Neural cell (in vitro differentiated cells): Measurements from ENCODE around the gene WNT7B. TPM values are rescaled to one million over a fixed set of nuclear protein-coding genes. Genes with fewer than 3 reads are reported as not detected.

Experiments used
- H2AFZ ChIP-seq: fragments of 200-600, 300-800 bp; sonication (generic), shearing (Covaris generic); 2 replicates; pipeline ENCODE4 v1.6.0; 2014; ENCODE audit warnings: low read depth, mild to moderate bottlenecking, antibody characterized with exemption, low read length, moderate library complexity
- H3F3A ChIP-seq: fragments of 200-600 bp; shearing (Covaris generic); 2 replicates; pipeline ENCODE4 v1.6.1; 2016; ENCODE audit warnings: mild to moderate bottlenecking, moderate library complexity, mixed read lengths, antibody characterized with exemption, low read length; ENCODE audit not compliant: insufficient read depth, poor library complexity, severe bottlenecking
- H3K27ac ChIP-seq: fragments of 200-600, 300-800 bp; sonication (generic), shearing (Covaris generic); 2 replicates; pipeline ENCODE4 v1.5.1; 2014; ENCODE audit warnings: mild to moderate bottlenecking, low read length, moderate library complexity
- H3K27me3 ChIP-seq: fragments of 300-800, 200-600 bp; sonication (generic), shearing (Covaris generic); 2 replicates; pipeline ENCODE4 v1.6.0; 2014; ENCODE audit warnings: mild to moderate bottlenecking, low read depth, low read length, moderate library complexity; ENCODE audit not compliant: insufficient read depth
- H3K36me3 ChIP-seq: fragments of 300-800, 200-600 bp; sonication (generic), shearing (Covaris generic); 2 replicates; pipeline ENCODE4 v1.5.1; 2014; ENCODE audit warnings: mild to moderate bottlenecking, antibody characterized with exemption, low read length, moderate library complexity; ENCODE audit not compliant: insufficient read depth
- H3K4me2 ChIP-seq: fragments of 300-800, 200-600 bp; sonication (generic), shearing (Covaris generic); 2 replicates; pipeline ENCODE4 v1.6.0; 2014; ENCODE audit warnings: mild to moderate bottlenecking, low read length
- H3K4me3 ChIP-seq: fragments of 300-800, 200-600 bp; sonication (generic), shearing (Covaris generic); 2 replicates; pipeline ENCODE4 v1.5.1; 2014; ENCODE audit warnings: mild to moderate bottlenecking, low read length, moderate library complexity
- H3K79me2 ChIP-seq: fragments of 200-600 bp; shearing (Covaris generic); replicated peaks from 2 replicates; pipeline ENCODE4 v1.6.0; 2014; ENCODE audit warnings: mild to moderate bottlenecking, low read length, moderate library complexity; ENCODE audit not compliant: insufficient read depth
- H3K9ac ChIP-seq: fragments of 300-800, 200-600 bp; sonication (generic), shearing (Covaris generic); 2 replicates; pipeline ENCODE4 v1.6.1; 2016; ENCODE audit warnings: mild to moderate bottlenecking, low read length, mixed read lengths
- H3K9me2 ChIP-seq: fragments of 200-600 bp; shearing (Covaris generic); 2 replicates; pipeline ENCODE4 v1.6.1; 2016; ENCODE audit warnings: mild to moderate bottlenecking, low read length, mixed read lengths; ENCODE audit not compliant: insufficient read depth
- H3K9me3 ChIP-seq: fragments of 200-600, 300-800 bp; sonication (generic), shearing (Covaris generic); 2 replicates; pipeline ENCODE4 v1.6.1; 2016; ENCODE audit warnings: mild to moderate bottlenecking, mixed run types, low read length, moderate library complexity, mixed read lengths
- H4K20me1 ChIP-seq: fragments of 200-600 bp; shearing (Covaris generic); 2 replicates; pipeline ENCODE4 v1.6.1; 2016; ENCODE audit warnings: mild to moderate bottlenecking, mixed run types; ENCODE audit not compliant: insufficient read depth
- CTCF ChIP-seq: fragments of 450-650 bp; IDR thresholded peaks from 2 replicates; pipeline ENCODE4 v1.5.1; 2014; ENCODE audit warnings: antibody characterized with exemption, mild to moderate bottlenecking, moderate library complexity; ENCODE audit not compliant: poor library complexity, severe bottlenecking
- EP300 ChIP-seq: fragments of 450-650 bp; conservative IDR thresholded peaks from 2 replicates; pipeline ENCODE4 v1.6.1; 2014; ENCODE audit warnings: antibody characterized with exemption, mild to moderate bottlenecking, moderate library complexity; ENCODE audit not compliant: poor library complexity, severe bottlenecking
- EZH2 ChIP-seq: fragments of 200-600, 300-800 bp; shearing (Covaris generic), sonication (generic); IDR thresholded peaks from 2 replicates; pipeline ENCODE4 v1.6.1; 2014; ENCODE audit warnings: antibody characterized with exemption, low read length, borderline replicate concordance, mild to moderate bottlenecking; ENCODE audit not compliant: insufficient read depth, poor library complexity, severe bottlenecking
- MXI1 ChIP-seq: fragments of 450-650 bp; conservative IDR thresholded peaks from 2 replicates; pipeline ENCODE4 v1.6.1; 2014; ENCODE audit warnings: antibody characterized with exemption, mild to moderate bottlenecking; ENCODE audit not compliant: poor library complexity, severe bottlenecking
- POLR2AphosphoS5 ChIP-seq: IDR thresholded peaks from 2 replicates; pipeline ENCODE4 v1.6.1; 2012
- RAD21 ChIP-seq: fragments of 450-650 bp; conservative IDR thresholded peaks from 2 replicates; pipeline ENCODE4 v1.6.1; 2014; ENCODE audit warnings: antibody characterized with exemption, mild to moderate bottlenecking, moderate library complexity
- REST ChIP-seq: IDR thresholded peaks from 2 replicates; pipeline ENCODE4 v1.6.1; 2012; ENCODE audit warnings: borderline replicate concordance
- SMC3 ChIP-seq: fragments of 450-650 bp; conservative IDR thresholded peaks from 2 replicates; pipeline ENCODE4 v1.6.1; 2014; ENCODE audit warnings: antibody characterized with exemption, mild to moderate bottlenecking, moderate library complexity; ENCODE audit not compliant: poor library complexity
- TAF1 ChIP-seq: IDR thresholded peaks from 2 replicates; pipeline ENCODE4 v1.6.1; 2012; ENCODE audit warnings: low read depth
- polyA plus RNA-seq: library from polyadenylated mRNA; depleted of rRNA; stranded (reverse); fragments of >200 nt; gene quantifications from 2 replicates; pipeline ENCODE4 v1.2.3, GENCODE V29; 2014

Gene WNT7B
- polyA plus RNA-seq, 1 donor from 2014 or later, result 0.16 TPM

GRCh38 chr22:45911601-45912271 lies 65.2 kb downstream of the WNT7B start:
- Histone ChIP-seq H3K27ac (no peak overlapping the region), H3K9me2 (no peaks in the 10 kb centered on the region), H3K4me3 (no peak overlapping the region), H3K4me2 (no peak overlapping the region), H4K20me1 (no peaks in the 10 kb centered on the region), H3K36me3 (no peaks in the 10 kb centered on the region), H3F3A (no peaks in the 10 kb centered on the region), H3K79me2 (no peaks in the 10 kb centered on the region), H2AFZ (no peak overlapping the region), H3K27me3 (no peaks in the 10 kb centered on the region), H3K9me3 (no peaks in the 10 kb centered on the region), H3K9ac (no peak overlapping the region)
- TF ChIP-seq SMC3 (no peak), POLR2AphosphoS5 (no peak), REST (no peak), CTCF (no peak), TAF1 (no peak), EZH2 (no peak), MXI1 (no peak), RAD21 (no peak), EP300 (no peak)

GRCh38 chr22:45910928-45911467 lies 66.0 kb downstream of the WNT7B start:
- no peak overlapping the region for H3K27ac ChIP-seq
- no peak overlapping the region for H3K9ac ChIP-seq
- no peaks in the 10 kb centered on the region for H3K27me3 ChIP-seq
- no peaks in the 10 kb centered on the region for H4K20me1 ChIP-seq
- H3K9me2 ChIP-seq, result no peaks in the 10 kb centered on the region
- no peak overlapping the region for H2AFZ ChIP-seq
- H3K4me2 ChIP-seq, result no peak overlapping the region
- H3F3A ChIP-seq, result no peaks in the 10 kb centered on the region
- H3K4me3 ChIP-seq, result no peak overlapping the region
- no peaks in the 10 kb centered on the region for H3K9me3 ChIP-seq
- H3K36me3 ChIP-seq, result no peaks in the 10 kb centered on the region
- H3K79me2 ChIP-seq, result no peaks in the 10 kb centered on the region
- TF ChIP-seq CTCF (no peak), EP300 (no peak), REST (no peak), TAF1 (no peak), MXI1 (no peak), SMC3 (no peak), POLR2AphosphoS5 (no peak), EZH2 (no peak), RAD21 (no peak)
